ENCODE results near the gene ATP1A1.

Gene ATP1A1

GRCh38 chr1:116453906-116454305 is 80.9 kb downstream of the ATP1A1 start:
- no peak overlapping the region for H3K4me3 ChIP-seq (ENCODE audit: low read depth, low read length)
- DNase-seq (ENCODE audit: low read depth): no peak
- TF ChIP-seq CTCF (IDR thresholded peaks at IDR 0.05; ENCODE audit: low read depth, low read length, missing control alignments): no peak

Data from GM12864 (cell line).